NOMO-1 treated with dmso at 0.1 percent for 144 hours (cell line): ENCODE measurements around the gene APOBEC3H.
A peak's percentile ranks its signal among the peaks of the same experiment; 100 is the strongest.
"Not testable (repeated sequence)": the region's sequence is repeated elsewhere in the genome, so short reads cannot be mapped to it uniquely, and the experiment has no call there.

Experiments
- DNase-seq: peaks from one replicate; lab custom pipeline; 2025; ENCODE audit not compliant: unreplicated experiment; lab: John Stamatoyannopoulos, UW

APOBEC3H gene

GRCh38 chr22:39097098-39098020 is at the start of gene APOBEC3H:
TSS of gene APOBEC3H (plus strand) at chr22:39097244. CDS start at chr22:39100279, 3,035 bp downstream.
- DNase-seq: peak; percentile 62

- DNase-seq: not testable (repeated sequence)
These were observed 47.6 kb upstream of the APOBEC3H start for GRCh38 chr22:39049486-39049885.

GRCh38 chr22:39051844-39052495 is 45.1 kb upstream of the APOBEC3H start:
- not testable (repeated sequence) for DNase-seq

GRCh38 chr22:39055658-39056057 is 41.4 kb upstream of the APOBEC3H start:
- no peak for DNase-seq

GRCh38 chr22:39061290-39061689 is 35.8 kb upstream of the APOBEC3H start:
- peak; percentile 4 for DNase-seq

GRCh38 chr22:39061951-39062350 is 35.1 kb upstream of the APOBEC3H start:
- DNase-seq: not testable (repeated sequence)

- DNase-seq: peak; percentile 21
These were observed 33.1 kb upstream of the APOBEC3H start for GRCh38 chr22:39063904-39064303.

- DNase-seq: not testable (repeated sequence)
These were observed 30.4 kb upstream of the APOBEC3H start for GRCh38 chr22:39066442-39067276.

GRCh38 chr22:39068033-39068785 is 28.8 kb upstream of the APOBEC3H start:
- no peak for DNase-seq

GRCh38 chr22:39070186-39070585 is 26.9 kb upstream of the APOBEC3H start:
- no peak for DNase-seq

- DNase-seq: peak; percentile 23
These were observed 24.5 kb upstream of the APOBEC3H start for GRCh38 chr22:39072581-39072981.

GRCh38 chr22:39073981-39074380 is 23.1 kb upstream of the APOBEC3H start:
- no peak for DNase-seq

GRCh38 chr22:39076155-39077025 is 20.7 kb upstream of the APOBEC3H start:
- not testable (repeated sequence) for DNase-seq

GRCh38 chr22:39077026-39077840 is 19.8 kb upstream of the APOBEC3H start, which contains the start of gene APOBEC3G:
TSS of gene APOBEC3G (plus strand) at chr22:39077275. CDS start at chr22:39077362, 87 bp downstream.
- DNase-seq: peak; percentile 44

GRCh38 chr22:39077912-39078311 is 19.1 kb upstream of the APOBEC3H start:
- not testable (repeated sequence) for DNase-seq

GRCh38 chr22:39078329-39078728 is 18.7 kb upstream of the APOBEC3H start:
- DNase-seq: no peak

GRCh38 chr22:39079054-39079637 is 17.9 kb upstream of the APOBEC3H start:
- not testable (repeated sequence) for DNase-seq
